ENCODE results near the gene KCNN3.
"Not testable (repeated sequence)": the region's sequence is repeated elsewhere in the genome, so short reads cannot be mapped to it uniquely, and the experiment has no call there.

DNA sequence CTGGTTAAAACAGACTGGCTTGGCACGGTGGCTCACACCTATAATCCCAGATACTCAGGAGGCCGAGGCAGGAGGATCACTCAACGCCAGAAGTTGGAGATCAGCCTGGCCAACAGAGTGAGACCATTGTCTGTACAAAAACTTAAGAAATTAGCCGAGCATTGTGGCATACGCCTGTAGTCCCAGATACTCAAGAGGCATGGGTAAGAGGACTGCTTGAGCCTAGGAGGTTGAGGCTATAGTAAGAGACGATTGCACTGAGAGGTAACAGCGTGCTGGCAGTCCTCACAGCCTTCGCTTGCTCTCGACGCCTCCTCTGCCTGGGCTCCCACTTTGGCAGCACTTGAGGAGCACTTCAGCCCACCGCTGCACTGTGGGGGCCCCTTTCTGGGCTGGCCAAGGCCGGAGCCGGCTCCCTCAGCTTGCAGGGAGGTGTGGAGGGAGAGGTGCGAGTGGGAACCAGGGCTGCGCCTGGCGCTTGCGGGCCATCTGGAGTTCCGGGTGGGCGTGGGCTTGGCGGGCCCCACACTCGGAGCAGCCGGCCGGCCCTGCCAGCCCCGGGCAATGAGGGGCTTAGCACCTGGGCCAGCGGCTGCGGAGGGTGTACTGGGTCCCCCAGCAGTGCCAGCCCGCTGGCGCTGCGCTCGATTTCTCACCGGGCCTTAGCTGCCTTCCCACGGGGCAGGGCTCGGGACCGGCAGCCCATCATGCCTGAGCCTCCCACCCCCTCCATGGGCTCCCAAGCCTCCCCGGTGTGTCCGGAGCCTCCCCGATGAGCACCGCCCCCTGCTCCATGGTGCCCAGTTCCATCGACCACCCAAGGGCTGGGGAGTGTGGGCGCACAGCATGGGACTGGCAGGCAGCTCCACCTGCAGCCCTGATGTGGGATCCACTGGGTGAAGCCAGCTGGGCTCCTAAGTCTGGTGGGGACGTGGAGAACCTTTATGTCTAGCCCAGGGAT is 199.5 kb downstream of the KCNN3 start:
- TF ChIP-seq, protein P1, sequence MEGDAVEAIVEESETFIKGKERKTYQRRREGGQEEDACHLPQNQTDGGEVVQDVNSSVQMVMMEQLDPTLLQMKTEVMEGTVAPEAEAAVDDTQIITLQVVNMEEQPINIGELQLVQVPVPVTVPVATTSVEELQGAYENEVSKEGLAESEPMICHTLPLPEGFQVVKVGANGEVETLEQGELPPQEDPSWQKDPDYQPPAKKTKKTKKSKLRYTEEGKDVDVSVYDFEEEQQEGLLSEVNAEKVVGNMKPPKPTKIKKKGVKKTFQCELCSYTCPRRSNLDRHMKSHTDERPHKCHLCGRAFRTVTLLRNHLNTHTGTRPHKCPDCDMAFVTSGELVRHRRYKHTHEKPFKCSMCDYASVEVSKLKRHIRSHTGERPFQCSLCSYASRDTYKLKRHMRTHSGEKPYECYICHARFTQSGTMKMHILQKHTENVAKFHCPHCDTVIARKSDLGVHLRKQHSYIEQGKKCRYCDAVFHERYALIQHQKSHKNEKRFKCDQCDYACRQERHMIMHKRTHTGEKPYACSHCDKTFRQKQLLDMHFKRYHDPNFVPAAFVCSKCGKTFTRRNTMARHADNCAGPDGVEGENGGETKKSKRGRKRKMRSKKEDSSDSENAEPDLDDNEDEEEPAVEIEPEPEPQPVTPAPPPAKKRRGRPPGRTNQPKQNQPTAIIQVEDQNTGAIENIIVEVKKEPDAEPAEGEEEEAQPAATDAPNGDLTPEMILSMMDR (IDR thresholded peaks at IDR 0.05; ENCODE audit: low read length) = not testable (repeated sequence)
- not testable (repeated sequence) for TF ChIP-seq EZH2 (optimal IDR thresholded peaks at IDR 0.05; ENCODE audit: low read depth, low read length); EZH2phosphoT487 (IDR thresholded peaks at IDR 0.05; ENCODE audit: low read length)
